ENCODE results near the gene IMMP2L. TPM values are rescaled to one million over a fixed set of nuclear protein-coding genes. Genes with fewer than 3 reads are reported as not detected.

IMMP2L gene
- total and polyA plus RNA-seq, 4 experiments from 2014 or later = 23.5 to 32.2 (median 29.5) TPM

GRCh38 chr7:111107579-111107978, 454.7 kb downstream of the IMMP2L start:
- Mint-ChIP-seq H3K9me3 (no peaks in the 10 kb centered on the region), H3K27ac (no peak overlapping the region), H3K4me1 (peaks cover 0 to 2% (median under 1%) of the 10 kb centered on the region in 4 donors), H3K27me3 (no peaks in the 10 kb centered on the region), H3K4me3 (no peak overlapping the region), H3K36me3 (no peaks in the 10 kb centered on the region)
- Histone ChIP-seq H3K9me3 (ENCODE audit: control insufficient read depth in 1 of 2, low read length in 2 of 2) (no peaks in the 10 kb centered on the region), H3K4me3 (ENCODE audit: low read length in 2 of 2) (no peak overlapping the region), H3K4me1 (ENCODE audit: insufficient read depth, low read length) (no peaks in the 10 kb centered on the region), H3K27ac (ENCODE audit: low read depth, low read length) (no peak overlapping the region), H3K27me3 (ENCODE audit: insufficient read depth, low read length) (no peaks in the 10 kb centered on the region), H3K36me3 (ENCODE audit: insufficient read depth, low read length) (no peaks in the 10 kb centered on the region)
- intact Hi-C loops (cut with micrococcal nuclease) = no loop called here
- CTCF ChIA-PET (ENCODE audit: partially characterized antibody) = interaction anchor here (1.9 kb wide), 1 partner anchor 9 kb away, joined by 8 read pairs; no protein-coding TSS in a partner anchor
- no peak for DNase-seq
- POLR2A ChIA-PET (ENCODE audit: partially characterized antibody) = no interaction called here

GRCh38 chr7:111105269-111105668, 457.0 kb downstream of the IMMP2L start:
- H3K36me3 Mint-ChIP-seq = no peaks in the 10 kb centered on the region
- CTCF ChIA-PET (ENCODE audit: partially characterized antibody) = no interaction called here
- no peak overlapping the region for H3K27ac ChIP-seq (ENCODE audit: low read depth, low read length)

GRCh38 chr7:111104710-111105109, 457.6 kb downstream of the IMMP2L start:
- Mint-ChIP-seq H3K27ac (no peak overlapping the region), H3K9me3 (no peaks in the 10 kb centered on the region), H3K4me1 (peaks cover 0 to 2% (median 0%) of the 10 kb centered on the region in 4 donors), H3K27me3 (no peaks in the 10 kb centered on the region), H3K4me3 (no peak overlapping the region), H3K36me3 (no peaks in the 10 kb centered on the region)
- no peak overlapping the region for H3K27ac ChIP-seq (ENCODE audit: low read depth, low read length)
- no peaks in the 10 kb centered on the region for H3K4me1 ChIP-seq (ENCODE audit: insufficient read depth, low read length)
- DNase-seq = no peak
- no peaks in the 10 kb centered on the region for H3K36me3 ChIP-seq (ENCODE audit: insufficient read depth, low read length)
- no peaks in the 10 kb centered on the region for H3K27me3 ChIP-seq (ENCODE audit: insufficient read depth, low read length)
- ChIA-PET POLR2A (ENCODE audit: partially characterized antibody) (no interaction called here), CTCF (ENCODE audit: partially characterized antibody) (no interaction called here)
- H3K9me3 ChIP-seq (ENCODE audit: control insufficient read depth in 1 of 2, low read length in 2 of 2) = no peaks in the 10 kb centered on the region
- intact Hi-C loops (cut with micrococcal nuclease) = no loop called here
- H3K4me3 ChIP-seq (ENCODE audit: low read length in 2 of 2) = no peak overlapping the region

More at GRCh38 chr7:111105269-111105668, 457.0 kb downstream of the IMMP2L start:
- no peak for DNase-seq
- Mint-ChIP-seq H3K9me3 (no peaks in the 10 kb centered on the region), H3K27me3 (no peaks in the 10 kb centered on the region), H3K4me1 (peaks cover 0 to 2% (median 0%) of the 10 kb centered on the region in 4 donors), H3K27ac (no peak overlapping the region), H3K4me3 (no peak overlapping the region)
- Histone ChIP-seq H3K36me3 (ENCODE audit: insufficient read depth, low read length) (no peaks in the 10 kb centered on the region), H3K4me3 (ENCODE audit: low read length in 2 of 2) (no peak overlapping the region), H3K9me3 (ENCODE audit: control insufficient read depth in 1 of 2, low read length in 2 of 2) (no peaks in the 10 kb centered on the region), H3K4me1 (ENCODE audit: insufficient read depth, low read length) (no peaks in the 10 kb centered on the region), H3K27me3 (ENCODE audit: insufficient read depth, low read length) (no peaks in the 10 kb centered on the region)
- POLR2A ChIA-PET (ENCODE audit: partially characterized antibody) = no interaction called here
- intact Hi-C loops (cut with micrococcal nuclease) = no loop called here

GRCh38 chr7:111103678-111104274, 458.5 kb downstream of the IMMP2L start:
- no peak overlapping the region for H3K4me3 ChIP-seq (ENCODE audit: low read length in 2 of 2)

GRCh38 chr7:111103136-111103535, 459.2 kb downstream of the IMMP2L start:
- H3K4me3 Mint-ChIP-seq = no peak overlapping the region
- CTCF ChIA-PET (ENCODE audit: partially characterized antibody) = no interaction called here
- no peak overlapping the region for H3K27ac ChIP-seq (ENCODE audit: low read depth, low read length)
- H3K4me1 ChIP-seq (ENCODE audit: insufficient read depth, low read length) = peaks cover 6% of the 10 kb centered on the region
- H3K36me3 Mint-ChIP-seq = no peaks in the 10 kb centered on the region
- H3K27ac Mint-ChIP-seq = no peak overlapping the region
- intact Hi-C loops (cut with micrococcal nuclease) = no loop called here
- peaks cover 4 to 9% (median 6%) of the 10 kb centered on the region in 4 donors for H3K4me1 Mint-ChIP-seq
- no peaks in the 10 kb centered on the region for H3K9me3 Mint-ChIP-seq
- POLR2A ChIA-PET (ENCODE audit: partially characterized antibody) = no interaction called here
- no peak for DNase-seq
- no peaks in the 10 kb centered on the region for H3K27me3 Mint-ChIP-seq
- no peaks in the 10 kb centered on the region for H3K9me3 ChIP-seq (ENCODE audit: control insufficient read depth in 1 of 2, low read length in 2 of 2)
- no peak overlapping the region for H3K4me3 ChIP-seq (ENCODE audit: low read length in 2 of 2)
- H3K36me3 ChIP-seq (ENCODE audit: insufficient read depth, low read length) = no peaks in the 10 kb centered on the region
- no peaks in the 10 kb centered on the region for H3K27me3 ChIP-seq (ENCODE audit: insufficient read depth, low read length)

More at GRCh38 chr7:111103678-111104274, 458.5 kb downstream of the IMMP2L start:
- Mint-ChIP-seq H3K27me3 (no peaks in the 10 kb centered on the region), H3K27ac (peak overlapping the region in 1 of 7 donors; percentile 19), H3K9me3 (no peaks in the 10 kb centered on the region), H3K4me1 (peaks cover 0 to 4% (median 1%) of the 10 kb centered on the region in 4 donors), H3K4me3 (no peak overlapping the region), H3K36me3 (no peaks in the 10 kb centered on the region)
- H3K36me3 ChIP-seq (ENCODE audit: insufficient read depth, low read length) = no peaks in the 10 kb centered on the region
- CTCF ChIA-PET (ENCODE audit: partially characterized antibody) = no interaction called here
- POLR2A ChIA-PET (ENCODE audit: partially characterized antibody) = no interaction called here
- no peaks in the 10 kb centered on the region for H3K27me3 ChIP-seq (ENCODE audit: insufficient read depth, low read length)
- no peaks in the 10 kb centered on the region for H3K4me1 ChIP-seq (ENCODE audit: insufficient read depth, low read length)
- no peaks in the 10 kb centered on the region for H3K9me3 ChIP-seq (ENCODE audit: control insufficient read depth in 1 of 2, low read length in 2 of 2)
- H3K27ac ChIP-seq (ENCODE audit: low read depth, low read length) = no peak overlapping the region
- DNase-seq = no peak
- intact Hi-C loops (cut with micrococcal nuclease) = no loop called here

- ChIA-PET POLR2A (ENCODE audit: partially characterized antibody) (no interaction called here), CTCF (ENCODE audit: partially characterized antibody) (no interaction called here)
- H3K4me1 Mint-ChIP-seq = peaks cover 4 to 9% (median 7%) of the 10 kb centered on the region in 4 donors
- DNase-seq = no peak
- Histone ChIP-seq H3K36me3 (ENCODE audit: insufficient read depth, low read length) (no peaks in the 10 kb centered on the region), H3K4me3 (ENCODE audit: low read length in 2 of 2) (no peak overlapping the region), H3K27me3 (ENCODE audit: insufficient read depth, low read length) (no peaks in the 10 kb centered on the region), H3K4me1 (ENCODE audit: insufficient read depth, low read length) (peaks cover 6% of the 10 kb centered on the region), H3K27ac (ENCODE audit: low read depth, low read length) (no peak overlapping the region), H3K9me3 (ENCODE audit: control insufficient read depth in 1 of 2, low read length in 2 of 2) (no peaks in the 10 kb centered on the region)
- H3K36me3 Mint-ChIP-seq = no peaks in the 10 kb centered on the region
- H3K27ac Mint-ChIP-seq = no peak overlapping the region
- intact Hi-C loops (cut with micrococcal nuclease) = no loop called here
- no peaks in the 10 kb centered on the region for H3K9me3 Mint-ChIP-seq
- H3K27me3 Mint-ChIP-seq = no peaks in the 10 kb centered on the region
- H3K4me3 Mint-ChIP-seq = no peak overlapping the region
Observed at GRCh38 chr7:111101856-111102646, 460.2 kb downstream of the IMMP2L start.

- CTCF ChIA-PET (ENCODE audit: partially characterized antibody) = interaction anchor here (0.7 to 2.2 kb wide), 24 partner anchors 9 to 1255 kb away, joined by 3 to 15 read pairs (median 4); no protein-coding TSS in a partner anchor
- intact Hi-C loops (cut with micrococcal nuclease) = loop anchor here (1.0 kb wide), 3 partner anchors 504 to 636 kb away; no protein-coding TSS in a partner anchor
- H3K4me3 Mint-ChIP-seq = peak overlapping the region in 1 of 8 donors; percentile 41
- Histone ChIP-seq H3K4me1 (ENCODE audit: insufficient read depth, low read length) (peaks cover 12% of the 10 kb centered on the region), H3K36me3 (ENCODE audit: insufficient read depth, low read length) (no peaks in the 10 kb centered on the region), H3K4me3 (ENCODE audit: low read length in 2 of 2) (no peak overlapping the region), H3K9me3 (ENCODE audit: control insufficient read depth in 1 of 2, low read length in 2 of 2) (no peaks in the 10 kb centered on the region), H3K27me3 (ENCODE audit: insufficient read depth, low read length) (no peaks in the 10 kb centered on the region), H3K27ac (ENCODE audit: low read depth, low read length) (no peak overlapping the region)
- H3K9me3 Mint-ChIP-seq = no peaks in the 10 kb centered on the region
- POLR2A ChIA-PET (ENCODE audit: partially characterized antibody) = interaction anchor here (1.0 to 1.3 kb wide), 3 partner anchors 15 to 463 kb away, joined by 3 to 5 read pairs (median 4); partner anchors contain the start of gene IMMP2L
- H3K27ac Mint-ChIP-seq = no peak overlapping the region
- H3K4me1 Mint-ChIP-seq = peaks cover 4 to 9% (median 8%) of the 10 kb centered on the region in 4 donors
- H3K27me3 Mint-ChIP-seq = no peaks in the 10 kb centered on the region
- H3K36me3 Mint-ChIP-seq = no peaks in the 10 kb centered on the region
- DNase-seq = no peak
Observed at GRCh38 chr7:111098926-111099250, 463.4 kb downstream of the IMMP2L start.
